ENCODE data around the gene SPINK7.

- TF ChIP-seq CTCF (IDR thresholded peaks at IDR 0.05; ENCODE audit: insufficient read depth, low read depth, low read length) (no peak), EZH2 (IDR thresholded peaks at IDR 0.05; ENCODE audit: insufficient read depth, low read length) (no peak)
Observed at GRCh38 chr5:148314731-148315130, 2.5 kb downstream of the SPINK7 start.
